Prostate gland (tissue), 2 donors: Measurements from ENCODE around the gene NOS1AP.

Source experiments
- CTCF ChIP-seq, 4 experiments: fragments of 200-600 bp in 2 of 4; fragments of 450-650 bp in 2 of 4; sonication (generic) in 2 of 4; IDR thresholded peaks; 1 replicate in 3 of 4; 2 replicates in 1 of 4; pipeline ENCODE4 v1.5.1; 2016 to 2019; ENCODE audit warnings: antibody characterized with exemption in 4 of 4, mild to moderate bottlenecking in 2 of 4, moderate library complexity in 2 of 4
- POLR2A ChIP-seq: fragments of 450-650 bp; IDR thresholded peaks from one replicate; pipeline ENCODE4 v1.6.1; 2016; ENCODE audit warnings: antibody characterized with exemption, mild to moderate bottlenecking
- POLR2AphosphoS5 ChIP-seq: sonication (generic); formaldehyde crosslinking; IDR thresholded peaks from one replicate; pipeline ENCODE4 v1.6.1; 2017; ENCODE audit warnings: antibody characterized with exemption

- TF ChIP-seq CTCF (IDR thresholded peaks at IDR 0.05): no peak
- TF ChIP-seq POLR2A: no peak
- TF ChIP-seq POLR2AphosphoS5: no peak
Observed at GRCh38 chr1:162192306-162192678, 122.8 kb downstream of the NOS1AP start.
